HK-2 (cell line): ENCODE measurements around the gene DCTD.

Source experiments
- DNase-seq: peaks from one replicate; pipeline ENCODE4 v3.0.0-alpha.2; 2018; ENCODE audit not compliant: unreplicated experiment

The DCTD gene

GRCh38 chr4:182917182-182918043 is at the start of gene DCTD:
TSS of gene DCTD (minus strand) at chr4:182917386. CDS start at chr4:182915568, 1,818 bp downstream.
- DNase-seq: peak; percentile 75

- no peak for DNase-seq
These were observed 43.6 kb upstream of the DCTD start for GRCh38 chr4:182960746-182961145.

GRCh38 chr4:182960228-182960627 is 43.0 kb upstream of the DCTD start:
- no peak for DNase-seq

- no peak for DNase-seq
These were observed 38.2 kb upstream of the DCTD start for GRCh38 chr4:182955411-182955810.

GRCh38 chr4:182944484-182945213 is 27.5 kb upstream of the DCTD start:
- no peak for DNase-seq

- no peak for DNase-seq
These were observed 22.5 kb upstream of the DCTD start for GRCh38 chr4:182939680-182940079.

- peak; percentile 83 for DNase-seq
These were observed 21.0 kb upstream of the DCTD start for GRCh38 chr4:182938205-182938645.

GRCh38 chr4:182937268-182938204 is 20.4 kb upstream of the DCTD start:
- DNase-seq: no peak

- no peak for DNase-seq
These were observed 15.5 kb upstream of the DCTD start for GRCh38 chr4:182932651-182933050.

GRCh38 chr4:182931691-182932345 is 14.6 kb upstream of the DCTD start:
- no peak for DNase-seq

- DNase-seq: no peak
These were observed 13.7 kb upstream of the DCTD start for GRCh38 chr4:182930889-182931288.

GRCh38 chr4:182929296-182929695 is 12.1 kb upstream of the DCTD start:
- peak; percentile 61 for DNase-seq

GRCh38 chr4:182928061-182928460 is 10.9 kb upstream of the DCTD start:
- DNase-seq: no peak

GRCh38 chr4:182927505-182927904 is 10.3 kb upstream of the DCTD start:
- no peak for DNase-seq

- no peak for DNase-seq
These were observed 8.7 kb upstream of the DCTD start for GRCh38 chr4:182925855-182926254.

GRCh38 chr4:182925298-182925757 is 8.1 kb upstream of the DCTD start:
- DNase-seq: peak; percentile 25

GRCh38 chr4:182924497-182924896 is 7.3 kb upstream of the DCTD start:
- DNase-seq: no peak

GRCh38 chr4:182923796-182924340 is 6.7 kb upstream of the DCTD start:
- DNase-seq: no peak

- DNase-seq: no peak
These were observed 6.2 kb upstream of the DCTD start for GRCh38 chr4:182923366-182923765.

- peak; percentile 31 for DNase-seq
These were observed 5.5 kb upstream of the DCTD start for GRCh38 chr4:182922501-182923284.
